GM19025 (cell line): ENCODE measurements around the gene PES1.
A peak's percentile ranks its signal among the peaks of the same experiment; 100 is the strongest.
"Not testable (repeated sequence)": the region's sequence is repeated elsewhere in the genome, so short reads cannot be mapped to it uniquely, and the experiment has no call there.

Experiments
- ATAC-seq: cut with Tn5 transposase; IDR thresholded peaks from one replicate; pipeline ENCODE4 v1.9.1; 2021; ENCODE audit warnings: mild to moderate bottlenecking, low read depth, moderate library complexity; ENCODE audit not compliant: unreplicated experiment

Gene PES1

DNA sequence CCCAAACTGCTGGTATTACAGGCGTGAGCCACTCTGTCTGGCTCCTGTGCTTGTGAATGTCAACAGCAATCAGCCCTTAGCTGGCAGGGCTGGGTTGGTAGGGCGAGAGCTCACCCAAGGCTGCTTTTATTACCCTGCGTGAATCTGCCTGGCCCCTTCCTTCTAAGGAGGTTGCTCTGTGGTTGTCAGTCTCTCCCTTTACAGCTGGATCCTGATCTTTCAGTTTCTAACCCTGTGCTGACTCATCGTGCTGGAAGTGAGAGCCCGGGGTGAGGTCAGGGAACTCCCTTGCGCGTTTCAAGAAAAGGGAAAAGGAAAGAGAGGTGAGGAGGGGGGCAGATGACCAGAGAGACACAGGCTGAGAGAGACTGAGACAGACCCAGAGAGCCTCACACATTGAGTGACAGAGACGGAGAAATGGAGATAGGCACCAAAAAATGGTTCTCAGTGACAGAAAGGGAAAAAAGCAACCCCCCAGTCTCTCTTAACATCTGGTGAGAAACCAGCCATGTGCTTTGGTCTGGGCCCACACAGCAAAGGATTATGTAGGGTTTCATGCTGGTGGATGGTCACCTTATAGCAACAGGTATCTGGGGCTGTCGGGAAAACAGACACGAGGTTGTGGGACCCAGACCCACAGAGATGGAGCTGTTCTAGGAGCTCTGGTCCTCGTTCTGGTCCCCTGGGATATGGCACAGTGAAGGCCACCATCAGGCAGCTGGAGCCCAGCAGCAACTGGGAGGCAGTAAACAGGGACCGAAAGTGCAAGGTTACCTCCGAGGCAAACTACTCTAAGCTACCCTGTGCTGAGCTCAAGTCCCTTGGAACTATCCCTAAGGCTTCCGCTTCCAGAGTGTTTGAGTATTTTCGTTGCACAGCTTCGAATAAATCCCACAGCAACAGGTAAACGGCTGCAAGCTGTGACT lies 17.8 kb upstream of the PES1 start:
- ATAC-seq: peak; percentile 46

GRCh38 chr22:30607939-30608338 lies 16.2 kb upstream of the PES1 start:
- ATAC-seq: no peak

DNA sequence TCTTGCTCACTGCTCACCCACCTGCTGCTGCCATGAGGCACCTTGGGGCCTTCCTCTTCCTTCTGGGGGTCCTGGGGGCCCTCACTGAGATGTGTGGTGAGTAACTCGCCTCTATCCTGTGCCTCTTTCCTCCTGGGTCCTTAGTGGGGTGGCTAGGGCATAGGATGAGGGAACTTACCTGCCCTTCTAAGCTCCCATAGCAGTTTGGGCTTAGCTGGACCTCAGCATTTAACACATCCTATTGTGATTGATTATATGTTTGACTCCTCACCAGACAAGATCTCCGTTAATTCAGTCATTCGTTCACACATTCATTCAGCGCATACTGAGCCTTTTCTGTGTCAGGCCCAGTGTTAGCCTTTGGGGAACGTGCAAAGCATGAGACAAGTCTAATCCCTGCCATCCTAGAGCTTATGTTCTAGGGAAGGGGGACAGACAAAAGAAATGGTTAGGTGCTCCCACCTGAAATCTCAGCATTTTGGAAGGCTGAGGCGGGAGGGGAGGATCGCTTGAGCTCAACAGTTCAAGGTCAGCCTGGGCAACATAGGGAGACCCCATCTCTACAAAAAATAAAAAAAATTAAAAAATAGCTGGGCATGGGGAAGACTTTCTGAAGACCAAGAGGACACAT lies 15.7 kb upstream of the PES1 start:
- ATAC-seq: no peak

GRCh38 chr22:30606455-30607299 lies 15.0 kb upstream of the PES1 start, which contains the start of gene TCN2:
TCN2 (plus strand) TSS chr22:30607174; CDS start chr22:30607332, 158 bp downstream.
- ATAC-seq: peak; percentile 36

GRCh38 chr22:30605449-30606110 lies 13.9 kb upstream of the PES1 start:
- ATAC-seq: no peak

DNA sequence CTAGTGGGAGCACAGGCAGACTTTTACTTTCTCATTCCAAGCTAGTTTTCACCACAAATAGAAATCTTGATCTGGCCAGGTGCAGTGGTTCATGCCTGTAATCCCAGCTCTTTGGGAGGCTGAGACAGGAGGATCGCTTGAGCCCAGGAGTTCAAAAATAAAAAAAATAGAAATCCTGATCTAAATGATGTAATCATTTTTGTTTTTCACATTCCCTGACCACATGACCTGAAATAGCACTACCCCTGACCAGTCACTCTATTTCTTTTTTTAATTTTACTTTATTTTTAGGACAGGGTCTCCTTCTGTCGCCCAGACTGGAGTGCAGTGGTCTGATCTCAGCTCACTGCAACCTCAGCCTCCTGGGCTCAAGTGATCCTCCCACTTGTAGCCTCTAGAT lies 13.0 kb upstream of the PES1 start:
- ATAC-seq: no peak

DNA sequence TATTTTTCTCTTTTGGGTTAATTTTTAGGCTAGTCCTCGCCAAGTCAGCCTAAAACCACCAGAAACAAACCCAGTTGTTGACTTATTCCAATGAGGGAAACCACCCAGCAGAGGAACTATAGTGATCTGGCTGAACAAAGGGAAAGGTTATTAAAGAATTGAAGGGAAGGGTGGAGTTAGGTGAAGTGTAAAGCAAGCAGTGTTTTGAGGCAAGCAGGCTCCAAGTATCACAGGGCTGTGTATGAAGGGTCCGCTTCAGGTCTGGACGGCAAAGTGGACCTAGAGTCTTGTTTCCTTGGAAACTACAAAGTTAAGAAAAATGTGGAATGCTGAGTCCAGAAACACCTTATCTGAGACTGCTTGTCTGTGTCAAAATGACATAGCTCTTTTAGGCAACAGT lies 12.1 kb upstream of the PES1 start:
- no peak for ATAC-seq

- no peak for ATAC-seq
Measured at GRCh38 chr22:30602049-30602448, 10.3 kb upstream of the PES1 start.

DNA sequence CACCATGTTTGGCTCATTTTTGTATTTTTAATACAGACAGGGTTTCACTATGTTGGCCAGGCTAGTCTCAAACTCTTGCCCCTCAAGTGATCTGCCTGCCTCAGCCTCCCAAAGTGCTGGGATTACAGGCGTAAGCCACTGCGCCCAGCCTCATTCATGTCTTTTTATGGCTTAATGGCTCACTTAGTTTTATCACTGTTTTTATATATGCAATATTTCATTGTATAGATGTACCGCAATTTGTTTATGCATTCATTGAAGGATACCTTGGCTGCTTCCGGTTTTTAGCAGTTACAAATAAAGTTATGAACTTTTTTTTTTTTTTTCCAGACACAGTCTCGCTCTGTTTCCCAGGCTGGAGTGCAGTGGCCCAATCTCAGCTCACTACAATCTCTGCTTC lies 9.8 kb upstream of the PES1 start:
- ATAC-seq: no peak

- no peak for ATAC-seq
Measured at GRCh38 chr22:30600921-30601320, 9.2 kb upstream of the PES1 start.

DNA sequence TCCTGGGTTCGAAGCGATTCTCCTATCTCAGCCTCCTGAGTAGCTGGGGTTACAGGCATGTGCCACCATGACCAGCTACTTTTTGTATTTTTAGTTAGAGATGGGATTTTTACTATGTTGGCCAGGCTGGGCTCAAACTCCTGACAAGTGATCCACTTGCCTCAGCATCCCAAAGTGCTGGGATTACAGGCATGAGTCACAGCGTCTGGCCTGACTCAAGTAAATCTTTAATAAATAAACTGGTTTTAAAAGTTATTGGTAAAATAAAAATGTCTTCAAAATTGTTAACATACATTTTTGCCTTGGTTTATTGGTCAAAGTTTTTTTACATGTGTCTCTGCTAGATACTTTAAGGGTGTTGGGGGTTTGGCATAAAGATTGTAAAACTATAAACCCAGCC lies 7.3 kb upstream of the PES1 start:
- ATAC-seq: no peak

GRCh38 chr22:30596886-30597285 lies 5.2 kb upstream of the PES1 start:
- ATAC-seq: no peak

- ATAC-seq: no peak
Measured at GRCh38 chr22:30596199-30596598, 4.5 kb upstream of the PES1 start.

- not testable (repeated sequence) for ATAC-seq
Measured at GRCh38 chr22:30592360-30592713, 627 bp upstream of the PES1 start.

- ATAC-seq: no peak
Measured at GRCh38 chr22:30591191-30591587, 521 bp downstream of the PES1 start.

- no peak for ATAC-seq
Measured at GRCh38 chr22:30586414-30586813, 5.3 kb downstream of the PES1 start.

DNA sequence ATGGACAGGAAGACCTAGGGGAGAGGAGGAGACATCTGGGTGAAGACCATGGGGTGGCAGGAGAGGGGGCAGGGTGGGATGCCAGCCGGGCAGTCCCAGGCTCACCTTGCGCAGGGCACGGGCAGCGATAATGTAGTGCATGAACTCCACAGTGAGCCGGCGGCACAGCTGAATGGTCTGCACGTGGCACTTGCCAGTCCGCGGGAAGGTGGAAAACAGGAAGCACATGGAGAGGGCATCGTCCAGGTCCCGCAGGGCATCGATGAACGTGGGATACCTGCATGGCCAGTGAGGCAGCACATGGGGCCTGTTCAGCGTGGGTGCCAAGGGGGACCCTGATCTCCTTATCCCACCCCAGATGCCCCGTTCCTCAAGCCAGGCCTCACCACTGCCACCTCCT lies 7.3 kb downstream of the PES1 start:
- no peak for ATAC-seq

GRCh38 chr22:30582788-30583545 lies 8.7 kb downstream of the PES1 start:
- no peak for ATAC-seq

- ATAC-seq: no peak
Measured at GRCh38 chr22:30582051-30582450, 9.7 kb downstream of the PES1 start.

DNA sequence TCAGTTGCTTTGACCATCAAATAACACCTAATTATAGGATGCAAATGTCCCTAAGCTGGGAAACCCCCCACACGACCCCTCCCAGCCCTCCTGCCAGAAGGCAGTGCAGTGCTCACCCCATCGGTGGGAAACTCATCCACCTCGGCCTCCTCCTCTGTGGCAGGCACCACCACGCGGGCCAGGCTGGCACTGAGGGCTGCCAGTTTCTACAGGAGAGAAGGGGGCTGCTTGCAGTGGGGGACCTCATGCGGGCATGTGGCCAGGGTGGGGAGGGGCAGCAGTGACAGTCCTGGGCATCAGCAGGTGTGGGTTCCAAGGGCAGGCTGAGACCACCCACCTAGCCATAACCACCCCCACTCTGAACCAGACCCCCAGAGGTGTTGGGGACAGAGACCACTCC lies 10.8 kb downstream of the PES1 start:
- ATAC-seq: no peak
